ENCODE data around the gene MTA1. TPM values are rescaled to one million over a fixed set of nuclear protein-coding genes. Genes with fewer than 3 reads are reported as not detected.

Gene MTA1
- total RNA-seq, result 100 to 1,000 TPM; 119 to 131 TPM

DNA sequence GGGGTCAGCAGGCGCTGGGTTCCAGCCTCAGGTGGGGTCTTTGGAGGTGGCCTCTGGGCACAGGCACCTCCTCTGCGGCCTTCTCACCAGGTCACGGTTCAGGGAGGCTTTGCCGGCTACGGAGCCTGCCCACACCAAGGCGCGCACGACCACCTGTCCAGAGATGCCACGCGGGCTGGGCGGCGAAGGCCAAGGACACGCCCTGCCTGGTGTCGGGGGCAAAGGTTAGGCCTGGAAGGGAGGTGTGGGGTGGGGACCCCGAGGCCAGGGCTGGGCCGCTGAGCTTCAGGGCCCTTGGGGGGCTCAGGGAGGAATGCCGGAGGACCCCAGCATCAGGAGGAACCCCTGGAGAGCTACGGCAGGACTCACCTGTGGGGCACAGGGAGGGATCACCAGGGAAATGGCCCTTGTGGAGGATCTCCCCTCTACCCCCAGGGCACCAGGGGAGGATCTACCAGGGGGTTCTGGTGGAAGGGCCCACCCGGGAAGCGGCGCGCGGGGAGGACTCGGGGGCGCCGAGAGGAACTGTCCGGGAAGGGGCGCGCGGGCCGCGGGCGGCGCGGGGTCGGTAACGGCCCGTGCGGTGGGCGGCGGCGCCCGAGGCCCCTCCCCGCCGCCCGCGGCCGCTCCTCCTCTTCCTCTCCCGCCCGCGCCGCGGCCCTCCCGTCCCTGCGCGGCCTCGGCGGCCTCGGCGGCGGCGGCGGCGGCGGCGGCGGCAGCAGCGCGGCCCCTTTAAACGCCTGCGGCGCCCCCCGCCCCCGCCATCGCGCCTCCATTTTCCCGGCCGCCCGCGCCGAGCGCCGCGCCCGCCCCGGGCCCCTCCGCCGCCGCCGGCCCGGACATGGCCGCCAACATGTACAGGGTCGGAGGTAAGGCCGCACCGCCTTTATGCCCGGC is at the start of gene MTA1:
TSS of gene MTA1 (plus strand) at position 633 of the 897 bp plus-strand sequence. CDS start at position 842, 209 bp downstream.
- Mint-ChIP-seq H3K27me3 (no peaks in the 10 kb centered on the region), H3K27ac (peak within 1 kb of the TSS; percentile 89), H3K4me3 (peak within 1 kb of the TSS; percentile 84), H3K36me3 (ENCODE audit: low read depth) (no peaks in the 10 kb centered on the region), H3K9me3 (no peaks in the 10 kb centered on the region), H3K4me1 (peaks cover 33% of the 10 kb centered on the region)
- CTCF ChIA-PET, result interaction anchor here (0.9 to 1.6 kb wide), 3 partner anchors 8 to 70 kb away, joined by 3 to 4 read pairs (median 3); partner anchors contain the start of gene TEX22
- POLR2A ChIA-PET, result no interaction called here
- peak; percentile 43 for DNase-seq

DNA sequence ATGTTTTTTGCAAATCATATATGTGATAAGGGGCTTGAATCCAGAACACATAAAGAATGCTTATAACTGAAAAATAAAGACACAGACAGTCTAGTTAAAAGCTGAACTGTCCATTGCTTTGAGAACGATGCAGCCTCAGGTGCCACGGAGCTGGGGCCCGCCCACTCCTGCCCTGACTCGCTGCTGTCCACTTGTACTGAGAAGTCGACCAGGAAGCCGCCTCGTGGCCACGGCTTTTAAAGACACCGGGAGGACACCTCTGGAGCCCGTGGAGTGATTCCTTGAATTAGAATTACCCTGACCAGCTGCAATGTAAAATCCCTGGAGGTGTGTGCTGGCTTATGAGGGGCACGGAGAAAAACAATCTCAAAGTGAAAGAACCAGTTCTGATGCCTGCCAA is 45.2 kb upstream of the MTA1 start:
- Mint-ChIP-seq H3K27ac (no peak overlapping the region), H3K4me3 (no peak overlapping the region), H3K9me3 (no peaks in the 10 kb centered on the region), H3K36me3 (ENCODE audit: low read depth) (peaks cover 8% of the 10 kb centered on the region), H3K4me1 (peaks cover 20% of the 10 kb centered on the region), H3K27me3 (no peaks in the 10 kb centered on the region)
- no peak for DNase-seq
- ChIA-PET CTCF (interaction anchor here (0.7 to 2.7 kb wide), 5 partner anchors 15 to 157 kb away, joined by 3 to 9 read pairs (median 3); no protein-coding TSS in a partner anchor), POLR2A (no interaction called here)

DNA sequence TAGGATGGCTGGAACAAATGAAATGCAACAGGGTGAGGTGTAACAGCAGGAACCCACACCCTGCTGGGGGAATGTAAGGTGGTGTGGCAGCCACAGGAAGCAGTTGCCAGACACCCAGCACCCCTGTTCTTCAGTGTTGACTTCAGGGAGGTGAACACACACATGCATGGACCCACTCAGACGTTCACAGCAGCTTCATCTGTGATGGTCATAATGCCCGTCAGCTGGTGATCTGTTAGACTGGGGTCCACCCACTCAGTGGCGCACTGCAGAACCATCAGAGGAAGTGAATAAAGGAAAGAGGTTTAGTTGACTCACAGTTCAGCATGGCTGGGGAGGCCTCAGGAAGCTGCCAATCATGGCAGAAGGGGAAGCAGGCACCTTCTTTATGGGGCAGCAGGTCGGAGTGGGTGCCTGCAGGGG is 44.0 kb upstream of the MTA1 start:
- Mint-ChIP-seq H3K4me3 (no peak overlapping the region), H3K4me1 (peaks cover 20% of the 10 kb centered on the region), H3K27ac (peak overlapping the region; percentile 86), H3K27me3 (no peaks in the 10 kb centered on the region), H3K9me3 (no peaks in the 10 kb centered on the region), H3K36me3 (ENCODE audit: low read depth) (peaks cover 8% of the 10 kb centered on the region)
- DNase-seq, result peak; percentile 38
- POLR2A ChIA-PET, result no interaction called here
- CTCF ChIA-PET, result interaction anchor here (1.2 to 2.7 kb wide), 5 partner anchors 14 to 163 kb away, joined by 3 to 9 read pairs (median 4); no protein-coding TSS in a partner anchor

DNA sequence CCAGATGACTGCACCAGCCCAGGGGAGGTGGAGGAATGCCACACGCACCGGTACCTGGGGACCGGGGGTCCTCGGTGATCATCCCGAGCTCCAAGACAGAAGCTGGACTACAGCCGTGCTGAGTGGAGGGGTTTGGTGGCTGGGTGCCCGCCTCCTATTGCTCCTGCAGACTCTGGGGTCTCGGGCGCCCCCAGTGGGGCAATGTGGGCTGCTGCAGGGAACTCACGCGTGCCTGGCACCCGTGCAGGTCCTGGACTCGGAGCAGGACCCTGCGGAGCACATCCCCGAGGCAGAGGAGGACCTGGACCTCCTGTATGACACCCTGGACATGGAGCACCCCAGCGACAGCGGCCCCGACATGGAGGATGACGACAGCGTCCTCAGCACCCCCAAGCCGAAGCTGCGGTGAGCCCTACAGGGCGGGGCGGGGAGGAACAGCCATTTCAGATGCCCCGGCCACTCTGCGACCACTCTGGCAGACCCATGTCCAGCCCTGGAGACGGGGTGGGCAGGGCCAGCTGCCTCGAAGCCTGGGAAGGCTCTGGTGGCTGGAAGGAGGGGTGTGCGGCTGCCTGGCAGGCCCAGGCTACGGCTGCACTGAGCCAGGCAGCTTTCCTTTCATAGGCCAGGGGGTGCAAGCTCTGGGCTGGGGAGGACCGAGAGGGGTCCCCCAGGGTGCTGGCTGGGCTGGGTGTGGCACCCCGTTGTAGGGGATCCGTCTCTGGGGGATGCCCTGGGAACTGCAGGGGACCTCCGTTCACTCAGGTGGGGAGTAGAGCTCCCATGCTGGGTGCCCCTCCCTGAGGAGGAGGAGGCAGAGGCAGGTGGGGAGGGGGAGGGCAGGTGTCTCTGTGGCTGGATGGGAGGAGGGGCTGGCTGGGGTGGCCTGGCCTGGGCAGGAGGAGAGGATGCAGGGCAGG is 42.8 kb upstream of the MTA1 start:
- H3K9me3 Mint-ChIP-seq, result no peaks in the 10 kb centered on the region
- no peak for DNase-seq
- H3K36me3 Mint-ChIP-seq (ENCODE audit: low read depth), result peaks cover 8% of the 10 kb centered on the region
- ChIA-PET POLR2A (no interaction called here), CTCF (interaction anchor here (0.6 to 2.7 kb wide), 10 partner anchors 13 to 1145 kb away, joined by 3 to 9 read pairs (median 3); no protein-coding TSS in a partner anchor)
- no peak overlapping the region for H3K27ac Mint-ChIP-seq
- no peak overlapping the region for H3K4me3 Mint-ChIP-seq
- H3K27me3 Mint-ChIP-seq, result no peaks in the 10 kb centered on the region
- H3K4me1 Mint-ChIP-seq, result peaks cover 17% of the 10 kb centered on the region

DNA sequence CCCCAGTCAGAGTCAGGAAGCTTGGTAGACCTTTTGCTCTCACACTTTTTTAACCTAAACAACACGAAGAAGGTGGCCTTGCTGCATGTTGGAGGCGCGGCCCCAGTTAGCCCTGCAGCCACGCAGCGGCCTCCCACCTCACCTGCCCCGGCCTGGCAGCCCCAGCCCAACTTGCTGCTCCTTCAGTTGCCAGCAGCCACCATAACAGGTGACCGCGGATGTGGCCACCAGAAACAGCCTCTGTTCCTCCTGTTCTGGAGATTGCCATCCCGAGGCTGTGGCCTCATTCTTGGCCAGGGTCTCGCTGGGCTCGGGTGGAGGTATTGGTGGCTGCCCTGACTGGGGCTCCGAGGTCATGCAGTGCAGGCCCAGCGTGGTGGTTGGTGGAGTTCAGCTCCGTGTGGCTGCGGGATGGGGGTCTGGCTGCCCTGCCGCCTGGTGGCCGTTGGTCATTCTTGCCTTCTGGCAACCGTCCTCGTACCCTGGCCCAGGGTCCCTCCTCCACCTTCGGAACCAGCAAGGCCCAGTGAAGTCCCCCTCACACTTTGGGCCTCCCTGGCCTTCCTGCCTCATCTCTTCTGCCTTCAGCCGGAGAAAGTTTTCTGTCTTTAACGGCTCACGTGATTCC is 42.0 kb upstream of the MTA1 start:
- CTCF ChIA-PET, result interaction anchor here (0.9 to 1.5 kb wide), 3 partner anchors 14 to 38 kb away, joined by 3 read pairs; no protein-coding TSS in a partner anchor

DNA sequence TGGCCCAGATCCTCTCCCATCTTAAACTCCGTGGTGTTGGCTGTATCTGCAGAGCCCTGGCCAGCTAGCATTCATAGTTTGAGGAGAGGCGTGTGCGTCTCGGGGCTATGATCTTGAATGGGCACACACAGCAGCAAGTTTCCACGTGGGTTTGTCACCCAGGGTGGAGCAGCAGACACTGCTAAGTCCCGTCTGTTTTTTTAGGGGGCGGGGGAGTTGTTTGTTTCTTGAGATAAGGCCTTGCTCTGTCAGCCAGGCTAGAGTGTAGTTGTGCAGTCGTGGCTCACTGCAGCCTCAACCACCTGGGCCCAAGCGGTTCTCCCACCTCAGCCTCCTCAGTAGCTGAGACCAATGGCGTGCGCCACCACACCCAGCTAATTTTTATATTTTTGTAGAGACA is 41.4 kb upstream of the MTA1 start:
- Mint-ChIP-seq H3K36me3 (ENCODE audit: low read depth) (peaks cover 7% of the 10 kb centered on the region), H3K4me3 (no peak overlapping the region), H3K27ac (peak overlapping the region; percentile 31), H3K27me3 (no peaks in the 10 kb centered on the region), H3K9me3 (no peaks in the 10 kb centered on the region), H3K4me1 (peaks cover 17% of the 10 kb centered on the region)
- ChIA-PET CTCF (interaction anchor here (1.5 kb wide), 1 partner anchor 14 kb away, joined by 3 read pairs; no protein-coding TSS in a partner anchor), POLR2A (no interaction called here)
- no peak for DNase-seq

More for the DNA sequence above, 42.0 kb upstream of the MTA1 start:
- POLR2A ChIA-PET, result no interaction called here
- peaks cover 17% of the 10 kb centered on the region for H3K4me1 Mint-ChIP-seq
- H3K36me3 Mint-ChIP-seq (ENCODE audit: low read depth), result peaks cover 8% of the 10 kb centered on the region
- H3K9me3 Mint-ChIP-seq, result no peaks in the 10 kb centered on the region
- H3K4me3 Mint-ChIP-seq, result no peak overlapping the region
- H3K27ac Mint-ChIP-seq, result no peak overlapping the region
- DNase-seq, result no peak
- no peaks in the 10 kb centered on the region for H3K27me3 Mint-ChIP-seq

DNA sequence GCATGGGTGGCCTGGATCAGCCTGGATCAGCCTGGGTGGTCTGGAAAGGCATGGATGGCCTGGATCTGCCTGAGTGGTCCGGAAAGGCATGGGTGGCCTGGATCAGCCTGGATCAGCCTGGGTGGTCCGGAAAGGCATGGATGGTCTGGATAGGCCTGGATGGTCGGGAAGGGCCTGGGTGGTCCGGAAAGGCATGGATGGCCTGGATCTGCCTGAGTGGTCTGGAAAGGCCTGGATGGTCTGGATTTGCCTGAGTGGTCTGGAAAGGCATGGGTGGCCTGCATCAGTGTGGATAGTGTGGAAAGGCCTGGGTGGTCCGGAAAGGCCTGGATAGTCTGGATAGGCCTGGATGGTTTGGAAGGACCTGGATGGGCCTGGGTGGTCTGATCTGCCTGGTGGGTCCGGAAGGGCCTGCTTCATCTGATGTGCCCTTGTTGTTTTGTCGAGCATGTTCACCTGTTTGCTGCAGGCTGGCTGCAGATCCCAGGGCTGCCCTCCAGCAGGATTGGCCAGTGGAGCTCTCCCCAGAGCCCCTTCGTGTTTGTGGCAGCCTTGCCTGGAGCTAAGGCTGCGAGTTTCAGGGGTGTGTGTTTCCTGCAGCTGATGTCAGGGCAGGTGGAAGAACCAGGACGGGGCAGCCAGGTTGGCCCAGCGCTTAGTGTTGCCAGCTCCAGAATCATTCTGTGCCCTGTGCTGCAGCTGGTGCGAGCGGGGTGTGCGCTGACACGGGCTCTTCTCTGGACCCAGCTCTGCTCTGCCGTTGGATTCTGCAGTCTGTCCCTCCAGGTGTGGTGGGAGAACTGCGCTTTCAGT is 40.5 kb upstream of the MTA1 start:
- Mint-ChIP-seq H3K27me3 (no peaks in the 10 kb centered on the region), H3K4me1 (peaks cover 17% of the 10 kb centered on the region), H3K9me3 (no peaks in the 10 kb centered on the region), H3K27ac (peak overlapping the region; percentile 68), H3K36me3 (ENCODE audit: low read depth) (peaks cover 6% of the 10 kb centered on the region), H3K4me3 (no peak overlapping the region)
- no peak for DNase-seq
- CTCF ChIA-PET, result interaction anchor here (1.1 to 2.5 kb wide), 3 partner anchors 8 to 111 kb away, joined by 3 to 10 read pairs (median 3); no protein-coding TSS in a partner anchor
- POLR2A ChIA-PET, result no interaction called here

DNA sequence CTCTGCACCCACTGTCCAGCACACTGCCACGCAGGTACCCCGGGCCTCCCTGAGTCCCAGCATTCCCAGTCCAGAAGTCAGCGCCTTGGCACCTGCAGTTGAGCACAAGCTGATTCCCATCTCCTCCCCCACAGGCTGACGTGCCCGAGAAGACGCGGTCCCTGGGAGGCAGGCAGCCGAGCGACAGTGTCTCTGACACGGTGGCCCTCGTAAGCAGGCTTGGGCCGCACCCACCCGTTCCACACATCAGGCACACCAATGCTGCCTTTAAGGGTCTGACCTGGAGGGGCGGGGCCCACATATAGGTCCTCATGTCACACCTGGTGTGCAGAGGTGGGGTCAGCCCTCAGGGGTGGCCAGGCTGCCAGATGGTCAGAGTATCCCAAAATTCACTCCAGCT is 39.7 kb upstream of the MTA1 start:
- ChIA-PET POLR2A (no interaction called here), CTCF (interaction anchor here (0.5 to 2.5 kb wide), 3 partner anchors 9 to 253 kb away, joined by 3 to 10 read pairs (median 3); no protein-coding TSS in a partner anchor)
- H3K27me3 Mint-ChIP-seq, result no peaks in the 10 kb centered on the region
- H3K9me3 Mint-ChIP-seq, result no peaks in the 10 kb centered on the region
- no peak overlapping the region for H3K27ac Mint-ChIP-seq
- no peak for DNase-seq
- H3K4me1 Mint-ChIP-seq, result peaks cover 13% of the 10 kb centered on the region
- H3K4me3 Mint-ChIP-seq, result no peak overlapping the region
- H3K36me3 Mint-ChIP-seq (ENCODE audit: low read depth), result peaks cover 6% of the 10 kb centered on the region

DNA sequence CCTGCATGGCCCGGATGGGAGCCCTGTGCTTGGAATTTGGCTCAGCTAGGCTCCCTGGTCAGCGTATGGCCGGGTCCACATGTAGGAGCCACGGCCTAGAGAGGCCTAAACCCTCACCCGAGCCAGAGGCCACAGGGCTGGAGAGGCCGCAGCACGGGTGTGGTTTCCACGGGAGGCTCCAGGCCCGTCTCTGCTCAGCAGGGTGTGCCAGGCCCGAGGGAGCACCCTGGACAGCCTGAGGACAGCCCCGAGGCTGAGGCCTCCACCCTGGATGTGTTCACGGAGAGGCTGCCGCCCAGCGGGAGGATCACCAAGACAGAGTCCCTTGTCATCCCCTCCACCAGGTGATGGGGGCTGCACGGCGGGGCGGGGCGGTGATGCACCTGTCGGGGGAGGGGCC is 38.9 kb upstream of the MTA1 start:
- Mint-ChIP-seq H3K9me3 (no peaks in the 10 kb centered on the region), H3K27ac (no peak overlapping the region), H3K4me1 (peaks cover 6% of the 10 kb centered on the region), H3K4me3 (no peak overlapping the region), H3K27me3 (no peaks in the 10 kb centered on the region), H3K36me3 (ENCODE audit: low read depth) (peaks cover 4% of the 10 kb centered on the region)
- no peak for DNase-seq
- ChIA-PET POLR2A (no interaction called here), CTCF (interaction anchor here (2.5 kb wide), 1 partner anchor 10 kb away, joined by 10 read pairs; no protein-coding TSS in a partner anchor)

DNA sequence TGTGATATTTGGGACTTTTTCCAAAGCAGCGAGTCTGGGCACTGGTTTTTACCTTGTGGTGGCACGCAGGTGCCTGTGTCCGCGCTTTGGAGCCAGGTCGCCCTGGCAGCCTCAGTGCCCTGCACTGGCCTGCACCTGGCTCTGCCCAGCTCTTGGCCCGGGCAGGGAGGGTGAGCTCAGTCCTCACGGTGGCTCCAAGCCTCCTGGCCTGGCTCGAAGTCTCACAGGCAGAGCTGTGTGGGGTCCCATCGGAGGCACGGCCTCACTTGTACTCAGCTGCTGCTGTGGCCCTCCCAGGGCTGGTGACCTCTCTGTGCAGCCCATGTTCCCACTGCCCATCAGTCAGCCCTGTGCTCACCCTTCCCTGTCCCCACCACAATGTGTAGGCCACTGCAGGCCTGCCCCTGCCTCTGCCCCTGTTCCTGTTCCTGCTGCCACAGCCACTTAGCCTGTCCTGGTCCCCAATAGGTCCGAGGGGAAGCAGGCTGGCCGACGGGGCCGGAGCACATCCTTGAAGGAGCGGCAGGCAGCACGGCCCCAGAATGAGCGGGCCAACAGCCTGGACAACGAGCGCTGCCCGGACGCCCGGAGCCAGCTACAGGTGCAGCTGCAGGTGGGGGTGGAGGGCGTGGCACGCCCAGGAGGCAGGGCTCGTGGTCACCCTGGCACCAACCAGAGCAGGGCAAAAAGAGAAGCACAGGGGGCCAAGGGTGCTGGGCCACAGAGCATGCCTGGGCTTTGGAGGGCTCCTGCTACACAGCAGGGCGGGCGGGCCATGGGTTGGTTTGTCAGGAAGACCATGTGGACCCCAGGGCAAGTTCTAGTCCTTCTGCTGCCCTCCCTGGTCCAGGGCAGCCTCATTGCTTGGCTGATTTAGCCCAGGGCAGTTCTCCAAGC is 37.9 kb upstream of the MTA1 start:
- CTCF ChIA-PET, result interaction anchor here (0.6 to 2.5 kb wide), 2 partner anchors 11 to 12 kb away, joined by 3 to 10 read pairs; no protein-coding TSS in a partner anchor
- Mint-ChIP-seq H3K27ac (no peak overlapping the region), H3K36me3 (ENCODE audit: low read depth) (peaks cover 1% of the 10 kb centered on the region), H3K4me3 (no peak overlapping the region), H3K9me3 (no peaks in the 10 kb centered on the region), H3K27me3 (no peaks in the 10 kb centered on the region), H3K4me1 (no peaks in the 10 kb centered on the region)
- DNase-seq, result no peak
- POLR2A ChIA-PET, result no interaction called here
